Subcutaneous abdominal adipose tissue (tissue), 5 donors: ENCODE measurements around the gene GNG3.

ENCODE experiments used
- H3K27ac ChIP-seq: one replicate; pipeline ENCODE4 v1.7.0; 2013; ENCODE audit warnings: low read depth, mild to moderate bottlenecking, inconsistent platforms, low read length, moderate library complexity
- H3K27me3 ChIP-seq, 5 donors: one replicate each; pipeline ENCODE4 v1.7.0; 2013; ENCODE audit warnings: low read length in 5 of 5, inconsistent platforms in 1 of 5; ENCODE audit not compliant: control insufficient read depth in 5 of 5, insufficient read depth in 4 of 5
- H3K36me3 ChIP-seq, 5 donors: one replicate each; pipeline ENCODE4 v1.7.0; 2013; ENCODE audit warnings: low read length in 5 of 5; ENCODE audit not compliant: control insufficient read depth in 5 of 5, insufficient read depth in 5 of 5
- H3K4me1 ChIP-seq, 5 donors: one replicate each; pipeline ENCODE4 v1.7.0; 2013; ENCODE audit warnings: low read length in 5 of 5, mild to moderate bottlenecking in 3 of 5, moderate library complexity in 1 of 5; ENCODE audit not compliant: control insufficient read depth in 5 of 5, insufficient read depth in 5 of 5
- H3K4me3 ChIP-seq, 5 donors: one replicate each; pipeline ENCODE4 v1.7.0; 2013; ENCODE audit warnings: low read length in 5 of 5, low read depth in 1 of 5
- H3K9ac ChIP-seq, 5 donors: one replicate each; pipeline ENCODE4 v1.7.0; 2013; ENCODE audit warnings: low read length in 5 of 5, mild to moderate bottlenecking in 4 of 5, moderate library complexity in 3 of 5
- H3K9me3 ChIP-seq, 5 donors: one replicate each; pipeline ENCODE4 v1.7.0; 2013; ENCODE audit warnings: low read length in 5 of 5; ENCODE audit not compliant: control insufficient read depth in 5 of 5
- donor health status: healthy.
- donor health status: healthy.
- donor health status: healthy.
- donor health status: healthy.
- donor health status: healthy.

The GNG3 gene

GRCh38 chr11:62752994-62753735, 45.7 kb downstream of the GNG3 start:
- peaks cover 0 to 17% (median 13%) of the 10 kb centered on the region in 5 donors for H3K36me3 ChIP-seq

GRCh38 chr11:62753736-62754603, 46.5 kb downstream of the GNG3 start, which contains the start of gene ZBTB3:
TSS of gene ZBTB3 (minus strand) at chr11:62754160. CDS start at chr11:62753664, 496 bp downstream.
- Histone ChIP-seq H3K9me3 (no peaks in the 10 kb centered on the region), H3K36me3 (peaks cover 0 to 14% (median 11%) of the 10 kb centered on the region in 5 donors), H3K9ac (peak within 1 kb of the TSS in 4 of 5 donors; percentile 77 to 84 (median 82)), H3K4me3 (peak within 1 kb of the TSS; percentile 96 to 100 (median 99)), H3K4me1 (peaks cover 13 to 27% (median 18%) of the 10 kb centered on the region in 5 donors), H3K27me3 (no peaks in the 10 kb centered on the region), H3K27ac (peak within 1 kb of the TSS; percentile 84)

More at GRCh38 chr11:62752994-62753735, 45.7 kb downstream of the GNG3 start:
- peak overlapping the region; percentile 96 to 100 (median 99) for H3K4me3 ChIP-seq
- H3K27me3 ChIP-seq = no peaks in the 10 kb centered on the region
- peaks cover 13 to 27% (median 18%) of the 10 kb centered on the region in 5 donors for H3K4me1 ChIP-seq
- H3K9ac ChIP-seq = peak overlapping the region in 4 of 5 donors; percentile 54 to 84 (median 67)
- peak overlapping the region; percentile 84 for H3K27ac ChIP-seq
- no peaks in the 10 kb centered on the region for H3K9me3 ChIP-seq

- no peak overlapping the region for H3K9ac ChIP-seq
- H3K4me3 ChIP-seq = no peak overlapping the region
- H3K27ac ChIP-seq = no peak overlapping the region
- no peaks in the 10 kb centered on the region for H3K9me3 ChIP-seq
- H3K27me3 ChIP-seq = no peaks in the 10 kb centered on the region
- peaks cover 0 to 13% (median 11%) of the 10 kb centered on the region in 5 donors for H3K36me3 ChIP-seq
- peaks cover 13 to 27% (median 18%) of the 10 kb centered on the region in 5 donors for H3K4me1 ChIP-seq
Observed at GRCh38 chr11:62755086-62755615, 47.7 kb downstream of the GNG3 start.

GRCh38 chr11:62757846-62758788, 50.6 kb downstream of the GNG3 start:
- H3K9ac ChIP-seq = no peak overlapping the region
- no peaks in the 10 kb centered on the region for H3K9me3 ChIP-seq

More at GRCh38 chr11:62757846-62758788, 50.6 kb downstream of the GNG3 start:
- Histone ChIP-seq H3K4me3 (no peak overlapping the region), H3K27me3 (no peaks in the 10 kb centered on the region), H3K27ac (no peak overlapping the region), H3K36me3 (peaks cover 0 to 6% (median 0%) of the 10 kb centered on the region in 5 donors), H3K4me1 (peaks cover 12 to 26% (median 20%) of the 10 kb centered on the region in 5 donors)
